Fibroblast of villous mesenchyme (primary cell): ENCODE measurements around the gene YWHAQ. TPM values are rescaled to one million over a fixed set of nuclear protein-coding genes. Genes with fewer than 3 reads are reported as not detected.
A peak's percentile ranks its signal among the peaks of the same experiment; 100 is the strongest.
"Not testable (repeated sequence)": the region's sequence is repeated elsewhere in the genome, so short reads cannot be mapped to it uniquely, and the experiment has no call there.

Experiments used
- DNase-seq: peaks from one replicate; pipeline ENCODE4 v3.0.0-alpha.2; 2010; ENCODE audit warnings: low read depth
- H3K4me3 ChIP-seq: 2 replicates; pipeline ENCODE4 v1.5.1; 2011; ENCODE audit warnings: low read depth, mild to moderate bottlenecking, low read length
- total RNA-seq: library from RNA; depleted of rRNA; stranded (reverse); fragments of >200 nt; gene quantifications from 2 replicates; pipeline ENCODE4 v1.2.3, GENCODE V29; 2012
- TF ChIP-seq, protein P1 (sequence below): IDR thresholded peaks from 2 replicates; pipeline ENCODE4 v1.5.1; 2012; ENCODE audit warnings: low read depth, mild to moderate bottlenecking, low read length; ENCODE audit not compliant: insufficient read depth

YWHAQ gene
- total RNA-seq, 1 donor, result 283 TPM

DNA sequence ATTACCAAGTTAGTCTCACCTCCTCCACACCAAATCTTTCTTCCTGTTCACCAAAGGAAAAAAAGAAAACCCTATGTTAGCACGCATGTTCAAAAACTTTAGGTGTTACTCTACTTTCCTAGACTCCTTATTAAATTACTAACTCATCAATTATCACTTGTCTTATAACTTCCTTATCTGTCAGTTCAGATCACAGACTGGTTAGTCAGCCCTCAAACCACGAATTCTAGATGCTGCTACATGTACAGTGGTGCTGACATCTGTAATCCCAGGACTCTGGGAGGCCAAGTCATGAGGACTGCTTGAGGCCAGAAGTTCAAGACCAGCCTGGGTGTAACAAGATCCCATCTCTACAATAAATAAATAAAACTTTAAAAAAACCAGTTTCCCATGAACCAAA is 3.5 kb downstream of the YWHAQ start:
- TF ChIP-seq, protein P1, sequence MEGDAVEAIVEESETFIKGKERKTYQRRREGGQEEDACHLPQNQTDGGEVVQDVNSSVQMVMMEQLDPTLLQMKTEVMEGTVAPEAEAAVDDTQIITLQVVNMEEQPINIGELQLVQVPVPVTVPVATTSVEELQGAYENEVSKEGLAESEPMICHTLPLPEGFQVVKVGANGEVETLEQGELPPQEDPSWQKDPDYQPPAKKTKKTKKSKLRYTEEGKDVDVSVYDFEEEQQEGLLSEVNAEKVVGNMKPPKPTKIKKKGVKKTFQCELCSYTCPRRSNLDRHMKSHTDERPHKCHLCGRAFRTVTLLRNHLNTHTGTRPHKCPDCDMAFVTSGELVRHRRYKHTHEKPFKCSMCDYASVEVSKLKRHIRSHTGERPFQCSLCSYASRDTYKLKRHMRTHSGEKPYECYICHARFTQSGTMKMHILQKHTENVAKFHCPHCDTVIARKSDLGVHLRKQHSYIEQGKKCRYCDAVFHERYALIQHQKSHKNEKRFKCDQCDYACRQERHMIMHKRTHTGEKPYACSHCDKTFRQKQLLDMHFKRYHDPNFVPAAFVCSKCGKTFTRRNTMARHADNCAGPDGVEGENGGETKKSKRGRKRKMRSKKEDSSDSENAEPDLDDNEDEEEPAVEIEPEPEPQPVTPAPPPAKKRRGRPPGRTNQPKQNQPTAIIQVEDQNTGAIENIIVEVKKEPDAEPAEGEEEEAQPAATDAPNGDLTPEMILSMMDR, result no peak
- no peak for DNase-seq
- H3K4me3 ChIP-seq, result no peak overlapping the region

DNA sequence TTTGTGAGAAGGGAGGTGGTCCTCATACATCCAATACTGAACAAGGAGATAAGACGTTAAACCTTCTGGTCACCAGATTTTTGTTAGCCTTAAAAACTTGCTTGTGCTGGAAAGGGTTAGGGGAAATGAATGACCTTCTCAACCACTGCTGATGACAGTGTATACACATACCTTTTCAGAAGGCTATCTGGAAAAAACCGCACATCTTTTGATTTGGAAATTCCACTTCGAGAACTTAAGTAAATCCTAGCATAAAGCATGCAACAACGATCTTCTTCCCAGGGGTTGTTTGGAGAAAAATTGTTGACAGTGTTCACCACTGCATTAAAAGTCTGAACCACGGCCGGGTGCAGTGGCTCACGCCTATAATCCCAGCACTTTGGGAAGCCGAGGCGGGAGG is 7.6 kb downstream of the YWHAQ start:
- no peak overlapping the region for H3K4me3 ChIP-seq
- TF ChIP-seq, protein P1, result no peak
- DNase-seq, result peak; percentile 89

DNA sequence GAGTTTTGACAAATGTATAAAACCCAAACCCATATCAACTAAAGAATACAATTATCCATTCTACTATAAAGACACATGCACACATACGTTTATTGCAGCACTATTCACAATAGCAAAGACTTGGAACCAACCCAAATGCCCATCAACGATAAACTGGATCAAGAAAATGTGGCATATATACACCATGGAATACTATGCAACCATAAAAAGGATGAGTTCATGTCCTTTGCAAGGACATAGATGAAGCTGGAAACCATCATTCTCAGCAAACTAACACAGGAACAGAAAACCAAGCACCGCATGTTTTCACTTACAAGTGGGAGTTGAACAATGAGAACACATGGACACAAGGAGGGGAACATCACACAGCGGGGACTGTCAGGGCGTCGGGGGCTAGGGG is 9.1 kb downstream of the YWHAQ start:
- H3K4me3 ChIP-seq, DNase-seq: not testable (repeated sequence)

DNA sequence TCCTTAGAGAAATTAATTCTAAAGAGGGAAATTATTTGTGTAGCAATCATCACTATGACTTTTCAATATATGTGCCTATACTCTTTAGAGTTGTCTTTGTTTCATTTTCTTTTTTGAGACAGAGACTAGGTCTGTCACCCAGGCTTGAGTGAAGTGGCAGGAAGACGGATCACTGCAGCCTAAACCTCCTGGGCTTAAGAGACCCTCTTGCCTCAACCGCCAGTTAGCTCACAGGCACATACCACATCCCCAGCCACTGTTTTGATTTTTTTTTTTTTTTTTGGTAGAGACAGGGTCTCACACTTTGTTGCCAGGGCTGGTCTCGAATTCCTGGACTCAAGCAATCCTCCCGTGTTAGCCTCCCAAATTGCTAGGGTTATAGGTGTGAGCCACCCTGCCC is 12.4 kb downstream of the YWHAQ start:
- TF ChIP-seq, protein P1, result no peak
- no peak for DNase-seq
- no peak overlapping the region for H3K4me3 ChIP-seq

DNA sequence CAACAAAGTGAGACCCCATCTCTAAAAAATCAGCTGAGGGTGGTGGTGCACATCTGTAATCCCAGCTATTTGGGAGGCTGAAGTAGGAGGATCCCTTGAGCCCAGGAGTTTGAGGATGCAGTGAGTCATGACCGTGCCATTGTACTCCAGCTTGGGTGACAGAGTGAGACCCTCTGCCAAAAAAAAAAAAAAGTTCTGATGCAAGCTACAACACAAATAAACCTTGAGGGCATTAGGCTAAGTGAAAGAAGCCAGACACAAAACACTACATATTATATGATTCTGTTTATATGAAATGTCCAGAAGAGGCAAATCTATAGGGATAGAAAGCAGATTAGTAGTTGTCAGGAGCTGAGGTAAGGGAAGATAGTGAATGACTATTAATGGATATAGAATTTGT is 13.0 kb downstream of the YWHAQ start:
- TF ChIP-seq, protein P1, result no peak
- H3K4me3 ChIP-seq, result no peak overlapping the region
- DNase-seq, result peak; percentile 59

DNA sequence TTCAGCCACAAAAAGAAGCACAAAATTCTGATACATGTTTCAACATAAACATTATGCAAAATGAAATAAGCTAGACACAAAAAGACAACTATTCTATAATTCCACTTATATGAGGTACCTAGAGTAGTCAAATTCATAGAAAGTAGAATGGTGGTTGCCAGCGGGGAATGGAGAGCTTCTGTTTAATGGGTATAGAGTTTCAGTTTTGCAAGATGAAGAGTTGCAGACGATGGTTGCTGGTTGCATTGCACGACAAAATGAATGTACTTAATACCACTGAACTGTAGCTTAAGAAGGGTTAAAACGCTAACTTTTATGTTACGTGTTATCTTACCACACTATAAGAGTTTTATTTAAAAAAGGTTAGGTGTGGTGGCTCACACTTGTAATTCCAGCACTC is 13.5 kb downstream of the YWHAQ start:
- no peak for DNase-seq
- H3K4me3 ChIP-seq, result no peak overlapping the region
- TF ChIP-seq, protein P1, result no peak

DNA sequence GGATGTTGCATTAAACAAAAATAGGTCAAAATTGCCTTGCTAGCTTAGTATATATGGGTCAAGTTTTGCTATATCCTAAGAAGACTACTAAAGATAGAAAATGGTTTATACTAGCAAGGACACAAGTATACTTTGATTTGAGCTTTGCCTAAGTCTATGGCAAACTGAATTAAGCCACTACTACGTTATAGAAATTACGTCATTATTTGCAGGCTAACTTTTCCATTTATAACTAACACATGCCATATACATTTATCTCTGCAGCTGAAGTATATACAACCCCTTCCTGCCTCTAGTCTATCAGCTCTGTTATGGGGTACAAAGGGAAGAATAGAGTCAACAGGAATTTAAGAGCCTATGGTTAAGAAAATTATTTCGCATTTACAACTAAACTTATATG is 16.2 kb downstream of the YWHAQ start:
- TF ChIP-seq, protein P1, result no peak

DNA sequence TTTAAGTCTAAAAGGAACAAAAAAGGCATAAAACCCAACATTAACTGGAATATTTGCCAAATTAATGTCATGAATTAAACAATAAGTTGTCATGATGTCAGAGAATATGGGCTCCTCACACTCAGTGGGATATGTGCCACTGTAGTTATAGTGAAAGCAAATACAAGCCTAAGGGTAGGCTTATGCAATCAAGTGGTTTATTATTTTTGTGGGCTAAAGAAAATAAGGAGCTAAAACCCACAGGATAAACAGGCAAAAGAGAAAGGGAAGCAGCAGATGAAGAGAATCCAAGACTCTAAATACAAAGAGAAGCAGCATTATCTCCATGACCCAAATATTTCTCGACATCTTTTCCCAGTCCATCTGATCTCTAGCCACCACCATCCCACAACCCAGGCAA is 17.5 kb downstream of the YWHAQ start:
- no peak overlapping the region for H3K4me3 ChIP-seq
- TF ChIP-seq, protein P1, result no peak
- peak; percentile 86 for DNase-seq

More for the DNA sequence above, 16.2 kb downstream of the YWHAQ start:
- DNase-seq, result no peak
- no peak overlapping the region for H3K4me3 ChIP-seq

DNA sequence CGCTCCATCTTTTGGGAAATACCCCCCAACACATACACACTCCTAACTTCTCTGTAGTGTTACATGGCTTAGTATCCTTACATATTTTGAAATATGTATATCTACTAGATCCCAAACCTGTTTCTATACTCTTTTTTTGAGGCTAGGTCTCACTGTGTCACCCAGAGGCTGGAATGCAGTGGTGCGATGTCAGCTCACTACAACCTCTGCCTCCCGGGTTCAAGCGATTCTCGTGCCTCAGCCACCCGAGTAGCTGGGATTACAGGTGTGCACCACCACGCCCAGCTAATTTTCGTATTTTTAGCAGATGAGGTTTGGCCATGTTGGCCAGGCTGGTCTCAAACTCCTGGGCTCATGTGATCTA is 19.3 kb downstream of the YWHAQ start:
- DNase-seq, H3K4me3 ChIP-seq: not testable (repeated sequence)
